ENCODE measurements around the gene ROR2.

Gene ROR2

GRCh38 chr9:91557327-91557726, 392.7 kb downstream of the ROR2 start:
- Histone ChIP-seq H3K4me2 (ENCODE audit: low read depth, low read length, poor library complexity, severe bottlenecking) (no peak overlapping the region), H3K36me3 (ENCODE audit: insufficient read depth, low read length) (no peaks in the 10 kb centered on the region), H3F3A (ENCODE audit: low read depth) (no peaks in the 10 kb centered on the region), H3K9ac (ENCODE audit: low read depth, low read length, poor library complexity, severe bottlenecking) (no peak overlapping the region), H3K9me3 (ENCODE audit: insufficient read depth, low read depth, low read length) (no peaks in the 10 kb centered on the region), H3K4me1 (ENCODE audit: insufficient read depth, low read length, poor library complexity, severe bottlenecking) (no peaks in the 10 kb centered on the region), H3K9me2 (replicated peaks; ENCODE audit: low read depth, low read length) (no peaks in the 10 kb centered on the region), H3K4me3 (ENCODE audit: low read length, poor library complexity, severe bottlenecking) (no peak overlapping the region), H3K27me3 (ENCODE audit: insufficient read depth, low read length, poor library complexity, severe bottlenecking) (no peaks in the 10 kb centered on the region), H3K79me2 (ENCODE audit: insufficient read depth, low read length) (no peaks in the 10 kb centered on the region), H2AFZ (ENCODE audit: low read length) (no peak overlapping the region), H4K20me1 (ENCODE audit: insufficient read depth, low read length, poor library complexity, severe bottlenecking) (no peaks in the 10 kb centered on the region)
- TF ChIP-seq EZH2phosphoT487 (IDR thresholded peaks at IDR 0.05; ENCODE audit: borderline replicate concordance) (no peak), CTCF (conservative IDR thresholded peaks at IDR 0.05; ENCODE audit: low read length) (no peak)

GRCh38 chr9:91555132-91555531, 394.9 kb downstream of the ROR2 start:
- no peak overlapping the region for H3K4me3 ChIP-seq (ENCODE audit: low read length, poor library complexity, severe bottlenecking)
- no peaks in the 10 kb centered on the region for H3K4me1 ChIP-seq (ENCODE audit: insufficient read depth, low read length, poor library complexity, severe bottlenecking)
- no peaks in the 10 kb centered on the region for H3K36me3 ChIP-seq (ENCODE audit: insufficient read depth, low read length)
- no peaks in the 10 kb centered on the region for H3K9me2 ChIP-seq (replicated peaks; ENCODE audit: low read depth, low read length)
- no peak overlapping the region for H2AFZ ChIP-seq (ENCODE audit: low read length)
- H4K20me1 ChIP-seq (ENCODE audit: insufficient read depth, low read length, poor library complexity, severe bottlenecking), result no peaks in the 10 kb centered on the region
- H3K9ac ChIP-seq (ENCODE audit: low read depth, low read length, poor library complexity, severe bottlenecking), result no peak overlapping the region
- no peak overlapping the region for H3K4me2 ChIP-seq (ENCODE audit: low read depth, low read length, poor library complexity, severe bottlenecking)
- H3K79me2 ChIP-seq (ENCODE audit: insufficient read depth, low read length), result no peaks in the 10 kb centered on the region
- no peaks in the 10 kb centered on the region for H3K9me3 ChIP-seq (ENCODE audit: insufficient read depth, low read depth, low read length)
- no peaks in the 10 kb centered on the region for H3K27me3 ChIP-seq (ENCODE audit: insufficient read depth, low read length, poor library complexity, severe bottlenecking)
- TF ChIP-seq CTCF (conservative IDR thresholded peaks at IDR 0.05; ENCODE audit: low read length) (no peak), EZH2phosphoT487 (IDR thresholded peaks at IDR 0.05; ENCODE audit: borderline replicate concordance) (no peak)
- H3F3A ChIP-seq (ENCODE audit: low read depth), result no peaks in the 10 kb centered on the region

GRCh38 chr9:91549177-91549576, 400.9 kb downstream of the ROR2 start:
- no peaks in the 10 kb centered on the region for H4K20me1 ChIP-seq (ENCODE audit: insufficient read depth, low read length, poor library complexity, severe bottlenecking)
- H3K36me3 ChIP-seq (ENCODE audit: insufficient read depth, low read length), result no peaks in the 10 kb centered on the region
- no peaks in the 10 kb centered on the region for H3K79me2 ChIP-seq (ENCODE audit: insufficient read depth, low read length)
- H2AFZ ChIP-seq (ENCODE audit: low read length), result no peak overlapping the region
- 0 out of 2 replicates have a peak, but pooled peaks cover 3% of the 10 kb centered on the region for H3K9me2 ChIP-seq (replicated peaks; ENCODE audit: low read depth, low read length)
- H3K4me2 ChIP-seq (ENCODE audit: low read depth, low read length, poor library complexity, severe bottlenecking), result no peak overlapping the region
- no peaks in the 10 kb centered on the region for H3K27me3 ChIP-seq (ENCODE audit: insufficient read depth, low read length, poor library complexity, severe bottlenecking)
- TF ChIP-seq EZH2phosphoT487 (IDR thresholded peaks at IDR 0.05; ENCODE audit: borderline replicate concordance) (no peak), CTCF (conservative IDR thresholded peaks at IDR 0.05; ENCODE audit: low read length) (no peak)
- no peaks in the 10 kb centered on the region for H3K9me3 ChIP-seq (ENCODE audit: insufficient read depth, low read depth, low read length)
- H3F3A ChIP-seq (ENCODE audit: low read depth), result no peaks in the 10 kb centered on the region
- H3K9ac ChIP-seq (ENCODE audit: low read depth, low read length, poor library complexity, severe bottlenecking), result no peak overlapping the region
- H3K4me3 ChIP-seq (ENCODE audit: low read length, poor library complexity, severe bottlenecking), result no peak overlapping the region
- H3K4me1 ChIP-seq (ENCODE audit: insufficient read depth, low read length, poor library complexity, severe bottlenecking), result no peaks in the 10 kb centered on the region
